ENCODE data around the gene RDM1. TPM values are rescaled to one million over a fixed set of nuclear protein-coding genes. Genes with fewer than 3 reads are reported as not detected.

The RDM1 gene
- total RNA-seq, 1 experiment from 2014 or later = 4.7 TPM

DNA sequence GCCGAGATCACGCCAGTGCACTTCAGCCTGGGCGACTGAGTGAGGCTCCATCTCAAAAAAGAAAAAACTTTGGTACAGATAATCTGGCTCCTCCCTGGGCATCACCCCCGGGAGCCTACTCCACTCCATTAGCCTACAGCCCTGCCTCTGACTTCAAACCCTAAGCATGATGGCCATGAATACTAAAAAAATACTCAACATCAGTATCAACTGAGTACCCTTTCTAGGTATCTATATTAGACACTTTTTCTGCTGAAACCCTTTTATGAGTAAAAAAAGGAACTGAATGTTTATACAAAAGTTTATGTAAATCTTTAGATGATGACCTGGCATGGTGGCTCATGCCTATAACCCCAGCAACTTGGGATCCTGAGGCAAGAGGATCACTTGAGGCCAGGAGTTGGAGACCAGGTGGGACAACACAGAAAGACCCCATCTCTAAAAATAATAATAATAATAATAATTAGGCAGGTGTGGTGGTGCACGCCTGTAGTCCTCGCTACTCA, 6.9 kb downstream of the RDM1 start (continued):
- TF ChIP-seq, protein P1, sequence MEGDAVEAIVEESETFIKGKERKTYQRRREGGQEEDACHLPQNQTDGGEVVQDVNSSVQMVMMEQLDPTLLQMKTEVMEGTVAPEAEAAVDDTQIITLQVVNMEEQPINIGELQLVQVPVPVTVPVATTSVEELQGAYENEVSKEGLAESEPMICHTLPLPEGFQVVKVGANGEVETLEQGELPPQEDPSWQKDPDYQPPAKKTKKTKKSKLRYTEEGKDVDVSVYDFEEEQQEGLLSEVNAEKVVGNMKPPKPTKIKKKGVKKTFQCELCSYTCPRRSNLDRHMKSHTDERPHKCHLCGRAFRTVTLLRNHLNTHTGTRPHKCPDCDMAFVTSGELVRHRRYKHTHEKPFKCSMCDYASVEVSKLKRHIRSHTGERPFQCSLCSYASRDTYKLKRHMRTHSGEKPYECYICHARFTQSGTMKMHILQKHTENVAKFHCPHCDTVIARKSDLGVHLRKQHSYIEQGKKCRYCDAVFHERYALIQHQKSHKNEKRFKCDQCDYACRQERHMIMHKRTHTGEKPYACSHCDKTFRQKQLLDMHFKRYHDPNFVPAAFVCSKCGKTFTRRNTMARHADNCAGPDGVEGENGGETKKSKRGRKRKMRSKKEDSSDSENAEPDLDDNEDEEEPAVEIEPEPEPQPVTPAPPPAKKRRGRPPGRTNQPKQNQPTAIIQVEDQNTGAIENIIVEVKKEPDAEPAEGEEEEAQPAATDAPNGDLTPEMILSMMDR (IDR thresholded peaks at IDR 0.05) = no peak
- no peak for TF ChIP-seq CBFB (CRISPR knock-in tag; IDR thresholded peaks at IDR 0.05; ENCODE audit: low read depth)

DNA sequence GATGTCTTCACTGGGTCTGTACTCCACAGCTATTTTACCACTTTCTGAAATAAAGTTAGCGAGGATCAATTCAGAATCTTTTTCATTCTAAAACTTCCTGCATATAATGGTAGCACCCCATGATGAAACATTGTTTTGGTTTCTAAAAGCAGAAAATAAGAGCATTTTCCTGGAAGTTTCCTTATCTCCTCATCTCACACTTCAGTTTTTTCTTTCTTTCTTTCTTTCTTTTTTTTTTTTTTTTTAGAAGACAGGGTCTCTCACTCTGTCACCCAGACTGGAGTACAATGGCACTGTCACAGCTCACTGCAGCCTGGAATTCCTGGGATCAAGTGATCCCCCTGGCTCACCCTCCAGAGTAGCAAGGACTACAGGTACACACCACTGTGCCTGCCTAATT, 10.3 kb downstream of the RDM1 start:
- ChIA-PET CTCF (interaction anchor here (0.7 kb wide), 1 partner anchor 908 kb away, joined by 3 read pairs; no protein-coding TSS in a partner anchor), POLR2A (no interaction called here)
- Mint-ChIP-seq H3K27me3 (ENCODE audit: low read depth) (peaks cover under 1% of the 10 kb centered on the region; the same call in 1 of the 2 replicates), H3K9me3 (peaks cover 22% of the 10 kb centered on the region), H3K4me3 (no peak overlapping the region), H3K4me1 (0 out of 2 replicates have a peak, but pooled peaks cover 3% of the 10 kb centered on the region), H3K36me3 (peaks cover 13% of the 10 kb centered on the region), H3K27ac (no peak overlapping the region)
- ATAC-seq = no peak
- TF ChIP-seq, protein P2, sequence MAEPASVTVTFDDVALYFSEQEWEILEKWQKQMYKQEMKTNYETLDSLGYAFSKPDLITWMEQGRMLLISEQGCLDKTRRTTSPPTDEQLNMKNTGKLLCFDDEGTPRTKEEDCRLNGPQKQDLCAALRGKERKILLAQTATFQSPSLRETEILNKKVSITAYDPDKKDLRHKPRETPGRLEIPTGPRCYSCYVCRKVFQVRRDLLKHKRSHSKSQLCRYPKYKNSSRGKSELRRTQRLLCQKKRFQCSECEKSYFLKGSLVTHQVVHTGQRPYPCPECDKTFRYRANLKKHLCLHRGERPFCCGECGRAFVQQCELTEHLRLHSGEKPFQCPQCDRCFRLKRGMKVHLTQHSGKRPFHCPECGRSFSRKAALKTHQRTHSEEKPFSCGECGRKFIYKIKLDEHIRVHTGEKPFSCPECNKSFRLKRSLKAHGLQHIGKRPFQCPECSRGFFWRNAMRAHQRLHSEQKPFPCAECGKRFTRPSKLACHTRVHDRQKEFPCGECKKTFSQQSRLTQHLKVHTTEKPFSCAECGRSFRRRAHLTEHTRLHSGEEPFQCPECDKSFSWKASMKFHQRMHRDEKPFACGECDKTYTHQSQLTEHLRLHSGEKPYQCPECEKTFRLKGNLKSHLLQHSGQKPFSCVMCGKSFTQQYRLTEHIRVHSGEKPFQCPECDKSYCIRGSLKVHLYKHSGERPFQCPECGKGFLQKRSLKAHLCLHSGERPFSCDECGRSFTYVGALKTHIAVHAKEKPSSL (CRISPR knock-in tag; conservative IDR thresholded peaks at IDR 0.05) = no peak
- no peak for DNase-seq (ENCODE audit: low spot score)

DNA sequence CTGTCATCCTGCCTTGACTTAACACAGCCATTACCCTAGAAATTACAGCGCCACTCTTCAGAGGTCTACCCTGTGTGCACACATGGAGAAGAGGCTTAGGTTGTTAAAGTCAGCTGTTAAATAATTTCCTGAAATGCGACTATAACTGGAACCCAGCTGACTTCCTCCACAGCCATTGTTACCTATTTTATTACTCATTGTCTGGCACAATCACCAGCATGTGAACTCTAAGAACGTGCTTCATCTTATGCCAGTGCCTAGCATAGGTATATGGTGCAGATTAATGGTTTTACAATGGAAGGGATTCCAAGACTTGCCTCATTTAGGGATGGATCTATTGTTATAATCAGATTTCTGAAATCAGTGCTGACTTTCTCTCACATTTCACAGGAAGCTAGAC, 11.9 kb downstream of the RDM1 start:
- Mint-ChIP-seq H3K4me1 (0 out of 2 replicates have a peak, but pooled peaks cover 3% of the 10 kb centered on the region), H3K27ac (no peak overlapping the region), H3K27me3 (ENCODE audit: low read depth) (peaks cover 4% of the 10 kb centered on the region; the same call in 1 of the 2 replicates), H3K36me3 (peaks cover 17% of the 10 kb centered on the region), H3K9me3 (peaks cover 38% of the 10 kb centered on the region), H3K4me3 (no peak overlapping the region)
- ChIA-PET POLR2A (no interaction called here), CTCF (no interaction called here)
- TF ChIP-seq NR1H2 (CRISPR knock-in tag; IDR thresholded peaks at IDR 0.05) (no peak), NFATC4 (CRISPR knock-in tag; IDR thresholded peaks at IDR 0.05) (no peak), ZNF138 (CRISPR knock-in tag; conservative IDR thresholded peaks at IDR 0.05) (no peak), GABPB1 (CRISPR knock-in tag; IDR thresholded peaks at IDR 0.05) (no peak), PRRX2 (CRISPR knock-in tag; IDR thresholded peaks at IDR 0.05) (no peak), ZNF416 (CRISPR knock-in tag; IDR thresholded peaks at IDR 0.05) (no peak), HMGA2 (CRISPR knock-in tag; IDR thresholded peaks at IDR 0.05) (no peak), TCF7 (CRISPR knock-in tag; IDR thresholded peaks at IDR 0.05; ENCODE audit: low read depth) (no peak), ZNF232 (CRISPR knock-in tag; IDR thresholded peaks at IDR 0.05) (no peak)
- TF ChIP-seq, protein P3, sequence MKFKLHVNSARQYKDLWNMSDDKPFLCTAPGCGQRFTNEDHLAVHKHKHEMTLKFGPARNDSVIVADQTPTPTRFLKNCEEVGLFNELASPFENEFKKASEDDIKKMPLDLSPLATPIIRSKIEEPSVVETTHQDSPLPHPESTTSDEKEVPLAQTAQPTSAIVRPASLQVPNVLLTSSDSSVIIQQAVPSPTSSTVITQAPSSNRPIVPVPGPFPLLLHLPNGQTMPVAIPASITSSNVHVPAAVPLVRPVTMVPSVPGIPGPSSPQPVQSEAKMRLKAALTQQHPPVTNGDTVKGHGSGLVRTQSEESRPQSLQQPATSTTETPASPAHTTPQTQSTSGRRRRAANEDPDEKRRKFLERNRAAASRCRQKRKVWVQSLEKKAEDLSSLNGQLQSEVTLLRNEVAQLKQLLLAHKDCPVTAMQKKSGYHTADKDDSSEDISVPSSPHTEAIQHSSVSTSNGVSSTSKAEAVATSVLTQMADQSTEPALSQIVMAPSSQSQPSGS (CRISPR knock-in tag; IDR thresholded peaks at IDR 0.05; ENCODE audit: borderline replicate concordance, low read depth) = no peak
- TF ChIP-seq, protein P4, sequence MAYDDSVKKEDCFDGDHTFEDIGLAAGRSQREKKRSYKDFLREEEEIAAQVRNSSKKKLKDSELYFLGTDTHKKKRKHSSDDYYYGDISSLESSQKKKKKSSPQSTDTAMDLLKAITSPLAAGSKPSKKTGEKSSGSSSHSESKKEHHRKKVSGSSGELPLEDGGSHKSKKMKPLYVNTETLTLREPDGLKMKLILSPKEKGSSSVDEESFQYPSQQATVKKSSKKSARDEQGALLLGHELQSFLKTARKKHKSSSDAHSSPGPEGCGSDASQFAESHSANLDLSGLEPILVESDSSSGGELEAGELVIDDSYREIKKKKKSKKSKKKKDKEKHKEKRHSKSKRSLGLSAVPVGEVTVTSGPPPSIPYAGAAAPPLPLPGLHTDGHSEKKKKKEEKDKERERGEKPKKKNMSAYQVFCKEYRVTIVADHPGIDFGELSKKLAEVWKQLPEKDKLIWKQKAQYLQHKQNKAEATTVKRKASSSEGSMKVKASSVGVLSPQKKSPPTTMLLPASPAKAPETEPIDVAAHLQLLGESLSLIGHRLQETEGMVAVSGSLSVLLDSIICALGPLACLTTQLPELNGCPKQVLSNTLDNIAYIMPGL (CRISPR knock-in tag; IDR thresholded peaks at IDR 0.05) = no peak
- TF ChIP-seq, protein P2 (CRISPR knock-in tag; conservative IDR thresholded peaks at IDR 0.05) = no peak
- no peak for DNase-seq (ENCODE audit: low spot score)
- ATAC-seq = no peak
